Activated T-helper 2 cell treated with anti-CD3 and anti-CD28 coated beads, Interferon-gamma antibody, Interleukin-2, Interleukin-4, amounts not matched to agents 10 μg/mL and 5 μg/mL and 100 μg/mL, durations not matched to agents 14 hours and 24 hours and 36 hours (primary cell): ENCODE results near the gene KCNMB4. TPM values are rescaled to one million over a fixed set of nuclear protein-coding genes. Genes with fewer than 3 reads are reported as not detected.
A peak's percentile ranks its signal among the peaks of the same experiment; 100 is the strongest.

Experiments used
- DNase-seq: peaks from one replicate; pipeline ENCODE4 v3.0.0; 2021; ENCODE audit warnings: low spot score
- H3K27ac Mint-ChIP-seq: one replicate; pipeline ENCODE4 v1.8.0; 2021; ENCODE audit warnings: mixed read lengths
- H3K27me3 Mint-ChIP-seq: one replicate; pipeline ENCODE4 v1.8.0; 2021; ENCODE audit warnings: low read depth, mixed read lengths
- H3K36me3 Mint-ChIP-seq: one replicate; pipeline ENCODE4 v1.8.0; 2021; ENCODE audit warnings: low read depth, mixed read lengths
- H3K4me1 Mint-ChIP-seq: one replicate; pipeline ENCODE4 v1.8.0; 2021; ENCODE audit warnings: low read depth, mixed read lengths
- H3K4me3 Mint-ChIP-seq: one replicate; pipeline ENCODE4 v1.8.0; 2021; ENCODE audit warnings: low read depth, mild to moderate bottlenecking, moderate library complexity, mixed read lengths
- H3K9me3 Mint-ChIP-seq: one replicate; pipeline ENCODE4 v1.8.0; 2021; ENCODE audit warnings: mixed read lengths
- intact Hi-C: fragments of 100-400 bp; cut with micrococcal nuclease; formaldehyde crosslinking; loops from one replicate; pipeline ENCODE4 v1.15.1; 2023
- total RNA-seq: library from RNA; stranded (reverse); gene quantifications from 2 replicates; pipeline ENCODE4 v1.2.3, GENCODE V29; 2022

The KCNMB4 gene, protein sequence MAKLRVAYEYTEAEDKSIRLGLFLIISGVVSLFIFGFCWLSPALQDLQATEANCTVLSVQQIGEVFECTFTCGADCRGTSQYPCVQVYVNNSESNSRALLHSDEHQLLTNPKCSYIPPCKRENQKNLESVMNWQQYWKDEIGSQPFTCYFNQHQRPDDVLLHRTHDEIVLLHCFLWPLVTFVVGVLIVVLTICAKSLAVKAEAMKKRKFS
- 0.37 and 0.55 TPM in 2 replicates for total RNA-seq

DNA sequence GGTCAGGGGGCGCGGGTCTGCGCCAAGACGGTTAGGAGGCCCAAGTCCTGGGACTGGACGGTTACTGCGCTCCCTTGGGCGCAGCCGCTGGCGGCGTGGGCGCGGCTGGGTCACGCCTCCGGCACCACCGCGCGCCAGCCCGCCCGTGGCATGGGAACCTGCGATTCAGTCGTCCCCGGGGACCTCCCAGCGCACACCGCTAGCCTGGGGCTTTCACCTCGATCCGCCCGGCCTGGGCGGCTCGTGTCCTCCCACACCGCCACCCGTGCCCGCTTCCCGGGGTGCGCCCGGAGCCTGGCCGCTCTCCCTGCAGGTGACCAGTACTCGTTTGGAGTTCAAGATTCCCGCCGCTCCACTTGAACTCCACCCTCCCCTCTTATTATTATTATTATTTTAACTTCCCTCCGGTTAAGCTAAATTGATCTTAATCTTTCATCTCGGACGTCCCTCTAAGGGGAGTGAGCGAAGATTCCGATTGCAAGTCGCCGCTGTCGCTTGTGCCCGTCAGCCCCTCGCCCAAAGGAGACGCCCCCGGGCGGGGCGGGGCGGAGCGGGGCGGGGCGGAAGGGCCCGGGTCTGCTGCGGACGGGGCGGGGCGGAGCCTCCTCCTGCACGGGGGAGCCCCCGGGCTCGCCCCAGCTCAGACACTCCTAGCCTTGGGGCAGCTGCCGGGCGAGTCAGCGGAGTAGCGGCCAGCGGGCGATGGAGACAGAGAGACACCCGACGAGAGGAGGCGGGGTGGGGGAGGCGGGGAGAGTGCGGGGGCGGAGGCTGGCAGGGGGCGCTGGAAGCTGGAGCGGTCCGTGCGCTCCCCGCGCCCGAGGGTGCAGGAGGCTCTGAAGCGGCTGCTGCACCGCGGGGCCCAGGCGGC, at the start of gene KCNMB4:
Gene KCNMB4, plus strand, starts transcription at position 643 of the 871 bp plus-strand sequence. CDS start 445 bp downstream, outside the sequence.
- no peaks in the 10 kb centered on the region for H3K36me3 Mint-ChIP-seq
- no peaks in the 10 kb centered on the region for H3K9me3 Mint-ChIP-seq
- intact Hi-C loops, result loop anchor here (1.0 to 10.0 kb wide), 3 partner anchors 123 to 1319 kb away; partner anchors contain the start of genes CNOT2, RAB3IP and TMEM19
- peak within 1 kb of the TSS; percentile 87 for H3K4me3 Mint-ChIP-seq
- peaks cover 21% of the 10 kb centered on the region for H3K4me1 Mint-ChIP-seq
- peaks cover 33% of the 10 kb centered on the region for H3K27me3 Mint-ChIP-seq
- H3K27ac Mint-ChIP-seq, result no peak within 1 kb of the TSS
- DNase-seq, result peak; percentile 68

DNA sequence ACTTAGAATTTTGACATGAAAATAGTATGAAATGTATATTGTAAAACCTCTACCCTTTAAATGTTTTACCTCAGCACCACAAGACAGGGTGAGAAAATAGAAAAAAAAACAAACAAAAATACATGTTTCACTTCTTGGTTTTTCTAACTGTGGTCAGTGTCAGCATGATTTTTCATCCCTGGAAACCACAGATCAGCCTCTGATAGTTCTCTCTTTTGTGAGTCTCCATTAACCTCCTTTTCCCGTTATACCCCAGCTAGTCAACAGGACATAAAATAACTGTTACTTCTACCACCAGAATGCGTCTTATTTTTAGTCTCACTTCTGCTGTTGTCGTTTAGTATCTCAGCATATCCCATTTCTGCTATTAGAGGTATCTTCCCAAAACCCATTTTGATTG, 48.3 kb upstream of the KCNMB4 start:
- Mint-ChIP-seq H3K36me3 (peaks cover 25% of the 10 kb centered on the region), H3K9me3 (no peaks in the 10 kb centered on the region), H3K27me3 (no peaks in the 10 kb centered on the region), H3K4me1 (peaks cover 21% of the 10 kb centered on the region), H3K4me3 (no peak overlapping the region), H3K27ac (no peak overlapping the region)
- intact Hi-C loops, result loop anchor here (5.0 kb wide), 1 partner anchor 75 kb away; the partner anchor contains the start of gene CNOT2
- no peak for DNase-seq

DNA sequence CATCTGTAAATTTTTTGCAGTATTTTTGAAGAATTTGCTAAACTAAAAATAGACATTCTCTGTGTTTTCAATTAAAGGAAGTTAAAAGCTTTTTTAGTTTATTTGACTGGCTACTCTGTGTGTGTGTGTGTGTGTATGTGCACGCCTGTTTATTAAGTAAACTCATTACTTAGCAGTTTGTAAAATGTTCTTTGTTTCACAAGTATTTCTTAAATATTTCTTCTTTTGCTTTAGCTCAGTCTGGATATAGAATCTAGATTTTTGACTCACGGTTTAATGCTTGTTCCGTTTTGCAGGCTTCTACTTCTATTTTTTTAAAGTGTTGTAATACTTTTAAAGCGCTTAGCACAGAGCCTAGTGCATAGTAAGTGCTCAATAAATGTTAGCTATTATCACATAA, 46.5 kb upstream of the KCNMB4 start:
- no peak overlapping the region for H3K27ac Mint-ChIP-seq
- peaks cover 19% of the 10 kb centered on the region for H3K4me1 Mint-ChIP-seq
- peaks cover 27% of the 10 kb centered on the region for H3K36me3 Mint-ChIP-seq
- no peak overlapping the region for H3K4me3 Mint-ChIP-seq
- H3K27me3 Mint-ChIP-seq, result no peaks in the 10 kb centered on the region
- DNase-seq, result no peak
- no peaks in the 10 kb centered on the region for H3K9me3 Mint-ChIP-seq
- intact Hi-C loops, result loop anchor here (5.0 kb wide), 1 partner anchor 77 kb away; the partner anchor contains the start of gene CNOT2

DNA sequence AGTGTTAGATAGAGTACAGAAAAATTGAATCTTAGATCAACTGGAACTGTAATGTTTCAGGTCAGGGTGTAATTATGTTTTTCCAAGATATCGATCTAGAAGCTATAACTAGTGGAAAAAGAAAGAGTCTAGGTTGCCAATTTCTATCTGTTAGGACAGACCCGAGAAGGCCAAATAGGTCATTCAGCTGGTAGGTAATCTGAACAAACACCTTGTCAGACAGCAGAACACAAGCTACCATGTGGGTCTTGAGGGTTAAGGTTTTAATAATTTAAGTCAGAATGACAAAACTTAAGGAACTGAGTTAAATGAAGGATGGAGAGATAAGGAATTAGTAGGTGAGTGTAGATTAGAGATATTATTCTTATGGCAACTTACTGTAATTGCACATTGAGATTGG, 44.9 kb upstream of the KCNMB4 start:
- intact Hi-C loops, result no loop called here
- Mint-ChIP-seq H3K4me3 (no peak overlapping the region), H3K9me3 (no peaks in the 10 kb centered on the region), H3K4me1 (peaks cover 14% of the 10 kb centered on the region), H3K27ac (no peak overlapping the region), H3K36me3 (peaks cover 31% of the 10 kb centered on the region), H3K27me3 (no peaks in the 10 kb centered on the region)
- DNase-seq, result no peak

DNA sequence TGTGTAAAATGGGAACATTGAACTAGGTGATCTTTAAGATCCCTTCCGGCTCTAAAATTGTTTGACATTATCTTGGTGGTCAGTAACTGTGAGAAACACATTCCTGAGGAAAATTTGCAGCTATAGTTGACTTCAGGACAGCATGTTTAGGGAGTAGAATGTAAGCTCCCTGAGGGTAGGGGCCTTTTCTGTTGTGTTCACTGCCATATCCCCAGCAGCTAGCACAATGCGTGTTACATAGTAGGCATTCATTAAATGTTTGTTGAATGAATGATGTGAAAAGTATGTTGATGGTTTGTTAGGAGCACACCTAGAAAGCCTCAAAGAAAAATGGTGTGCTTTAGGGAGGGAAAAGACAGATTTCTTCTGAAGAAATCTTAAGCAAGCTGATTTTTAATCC, 38.5 kb upstream of the KCNMB4 start:
- H3K9me3 Mint-ChIP-seq, result peaks cover 5% of the 10 kb centered on the region
- H3K4me3 Mint-ChIP-seq, result no peak overlapping the region
- no peak for DNase-seq
- no peak overlapping the region for H3K27ac Mint-ChIP-seq
- H3K4me1 Mint-ChIP-seq, result peaks cover 6% of the 10 kb centered on the region
- H3K36me3 Mint-ChIP-seq, result peaks cover 52% of the 10 kb centered on the region
- H3K27me3 Mint-ChIP-seq, result no peaks in the 10 kb centered on the region
- intact Hi-C loops, result no loop called here

DNA sequence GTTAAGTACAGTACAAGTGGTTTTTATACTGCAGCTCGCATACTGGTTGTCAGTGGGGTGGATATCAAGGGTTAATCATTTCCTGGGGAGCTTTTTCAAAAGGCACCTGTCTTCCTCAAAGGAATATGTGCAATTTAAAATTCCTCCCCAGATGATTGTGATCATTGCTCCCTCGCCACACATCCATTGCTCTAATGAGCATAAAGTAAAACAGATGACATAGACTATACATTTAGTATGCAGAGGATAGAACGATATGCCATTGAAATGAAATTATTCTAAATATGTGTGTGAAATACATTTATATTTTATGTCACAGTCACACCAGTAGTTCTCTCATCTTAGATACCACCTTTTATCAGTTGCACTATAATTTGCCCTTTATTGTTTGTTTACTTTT, 36.4 kb upstream of the KCNMB4 start:
- Mint-ChIP-seq H3K27ac (no peak overlapping the region), H3K27me3 (no peaks in the 10 kb centered on the region), H3K9me3 (peaks cover 5% of the 10 kb centered on the region), H3K4me3 (no peak overlapping the region), H3K36me3 (peaks cover 44% of the 10 kb centered on the region), H3K4me1 (peaks cover 7% of the 10 kb centered on the region)
- DNase-seq, result no peak
- intact Hi-C loops, result no loop called here

DNA sequence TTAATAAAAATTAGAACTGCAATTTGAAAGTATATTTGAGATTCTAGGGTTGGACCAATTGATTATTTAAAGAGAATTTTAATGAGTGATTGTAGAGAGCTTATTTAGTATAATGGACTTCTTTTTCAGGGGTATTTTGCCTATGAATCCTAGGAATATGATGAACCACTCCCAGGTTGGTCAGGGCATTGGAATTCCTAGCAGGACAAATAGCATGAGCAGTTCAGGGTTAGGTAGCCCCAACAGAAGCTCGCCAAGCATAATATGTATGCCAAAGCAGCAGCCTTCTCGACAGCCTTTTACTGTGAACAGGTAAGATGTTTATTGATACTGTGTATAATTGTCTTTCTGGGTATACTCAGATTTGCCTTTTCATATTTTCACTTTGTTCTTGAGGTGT, 35.9 kb upstream of the KCNMB4 start:
- H3K36me3 Mint-ChIP-seq, result peaks cover 44% of the 10 kb centered on the region
- no peak for DNase-seq
- no peak overlapping the region for H3K27ac Mint-ChIP-seq
- peaks cover 5% of the 10 kb centered on the region for H3K9me3 Mint-ChIP-seq
- H3K4me3 Mint-ChIP-seq, result no peak overlapping the region
- peaks cover 7% of the 10 kb centered on the region for H3K4me1 Mint-ChIP-seq
- H3K27me3 Mint-ChIP-seq, result no peaks in the 10 kb centered on the region
- intact Hi-C loops, result no loop called here

DNA sequence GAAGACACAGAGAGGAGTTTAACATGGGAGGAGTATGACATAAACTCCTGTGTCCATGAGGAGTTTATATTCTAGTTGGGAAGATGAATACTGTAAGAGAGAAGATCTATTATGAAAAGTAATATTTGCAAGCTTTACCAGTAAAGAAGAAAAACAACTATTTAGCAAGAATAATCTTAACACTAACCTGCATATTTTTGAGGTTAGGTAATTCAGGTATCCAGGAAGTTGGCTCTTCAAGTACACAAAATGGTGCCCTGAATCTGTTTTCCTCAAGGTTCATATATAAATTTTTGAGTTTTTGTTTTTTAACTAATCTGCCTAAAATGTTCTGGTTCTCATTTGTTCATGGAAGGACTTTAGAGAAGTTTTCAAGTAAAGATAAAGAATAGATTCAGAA, 33.9 kb upstream of the KCNMB4 start:
- H3K9me3 Mint-ChIP-seq, result peaks cover under 1% of the 10 kb centered on the region
- intact Hi-C loops, result no loop called here
- DNase-seq, result no peak
- peaks cover 46% of the 10 kb centered on the region for H3K36me3 Mint-ChIP-seq
- no peak overlapping the region for H3K27ac Mint-ChIP-seq
- no peak overlapping the region for H3K4me3 Mint-ChIP-seq
- no peaks in the 10 kb centered on the region for H3K27me3 Mint-ChIP-seq
- H3K4me1 Mint-ChIP-seq, result peaks cover 5% of the 10 kb centered on the region

DNA sequence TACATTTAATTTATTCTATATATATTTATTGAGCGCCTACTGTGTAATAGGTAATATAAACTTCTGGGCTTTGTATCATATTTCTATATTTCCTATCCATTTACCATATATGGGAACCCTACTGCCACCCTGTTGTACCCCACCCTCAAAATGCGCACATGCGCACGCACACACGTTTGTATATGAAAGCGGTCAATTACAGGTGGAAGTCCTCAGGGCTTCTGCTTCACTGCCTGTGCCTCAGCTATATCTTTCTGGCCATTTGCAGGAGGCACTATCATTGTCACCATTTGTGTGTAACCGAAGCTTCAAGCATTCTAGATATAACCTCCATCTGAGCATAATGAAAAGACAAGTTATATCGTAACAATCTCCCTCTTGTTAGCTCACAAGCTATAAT, 31.3 kb upstream of the KCNMB4 start:
- Mint-ChIP-seq H3K27me3 (no peaks in the 10 kb centered on the region), H3K9me3 (no peaks in the 10 kb centered on the region), H3K4me1 (peaks cover 3% of the 10 kb centered on the region), H3K27ac (no peak overlapping the region), H3K36me3 (peaks cover 48% of the 10 kb centered on the region), H3K4me3 (no peak overlapping the region)
- intact Hi-C loops, result no loop called here
- DNase-seq, result no peak

DNA sequence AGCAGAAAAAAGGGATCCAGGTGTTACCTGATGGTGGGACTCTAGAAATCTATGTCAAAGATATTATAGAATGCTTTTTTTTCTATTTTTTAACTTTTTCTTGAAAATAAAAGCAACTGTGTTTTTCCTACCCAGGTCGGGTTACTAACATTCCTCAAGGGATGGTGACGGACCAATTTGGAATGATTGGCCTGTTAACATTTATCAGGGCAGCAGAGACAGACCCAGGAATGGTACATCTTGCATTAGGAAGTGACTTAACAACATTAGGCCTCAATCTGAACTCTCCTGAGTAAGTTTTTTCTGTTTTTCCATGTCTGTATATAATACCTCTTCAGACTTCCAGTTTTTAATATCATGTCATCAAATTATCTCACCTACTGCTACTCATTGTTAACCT, 27.6 kb upstream of the KCNMB4 start:
- peaks cover 2% of the 10 kb centered on the region for H3K4me1 Mint-ChIP-seq
- H3K27me3 Mint-ChIP-seq, result no peaks in the 10 kb centered on the region
- H3K27ac Mint-ChIP-seq, result no peak overlapping the region
- H3K4me3 Mint-ChIP-seq, result no peak overlapping the region
- DNase-seq, result no peak
- H3K9me3 Mint-ChIP-seq, result no peaks in the 10 kb centered on the region
- peaks cover 59% of the 10 kb centered on the region for H3K36me3 Mint-ChIP-seq
- intact Hi-C loops, result no loop called here

DNA sequence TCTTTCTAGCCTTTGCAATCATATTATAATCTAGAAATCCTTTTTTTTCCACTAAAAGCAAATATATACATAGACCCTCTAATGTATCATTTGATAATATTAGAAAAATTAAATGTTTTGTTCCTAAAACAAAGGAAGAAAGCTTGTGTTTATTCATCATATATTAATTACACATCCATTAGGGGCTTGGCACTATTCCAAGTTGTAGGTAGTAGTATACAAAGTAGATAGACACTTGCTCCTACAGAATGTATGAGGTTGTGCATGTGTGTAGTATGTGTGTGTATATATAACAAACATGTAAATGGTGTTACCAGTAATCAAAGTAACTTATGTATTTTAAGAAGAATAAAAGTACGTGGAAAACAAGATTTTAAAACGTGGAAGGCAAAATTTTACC, 15.0 kb upstream of the KCNMB4 start:
- Mint-ChIP-seq H3K27me3 (no peaks in the 10 kb centered on the region), H3K4me3 (no peak overlapping the region), H3K9me3 (no peaks in the 10 kb centered on the region), H3K36me3 (peaks cover 34% of the 10 kb centered on the region), H3K4me1 (no peaks in the 10 kb centered on the region), H3K27ac (no peak overlapping the region)
- DNase-seq, result no peak
- intact Hi-C loops, result no loop called here

DNA sequence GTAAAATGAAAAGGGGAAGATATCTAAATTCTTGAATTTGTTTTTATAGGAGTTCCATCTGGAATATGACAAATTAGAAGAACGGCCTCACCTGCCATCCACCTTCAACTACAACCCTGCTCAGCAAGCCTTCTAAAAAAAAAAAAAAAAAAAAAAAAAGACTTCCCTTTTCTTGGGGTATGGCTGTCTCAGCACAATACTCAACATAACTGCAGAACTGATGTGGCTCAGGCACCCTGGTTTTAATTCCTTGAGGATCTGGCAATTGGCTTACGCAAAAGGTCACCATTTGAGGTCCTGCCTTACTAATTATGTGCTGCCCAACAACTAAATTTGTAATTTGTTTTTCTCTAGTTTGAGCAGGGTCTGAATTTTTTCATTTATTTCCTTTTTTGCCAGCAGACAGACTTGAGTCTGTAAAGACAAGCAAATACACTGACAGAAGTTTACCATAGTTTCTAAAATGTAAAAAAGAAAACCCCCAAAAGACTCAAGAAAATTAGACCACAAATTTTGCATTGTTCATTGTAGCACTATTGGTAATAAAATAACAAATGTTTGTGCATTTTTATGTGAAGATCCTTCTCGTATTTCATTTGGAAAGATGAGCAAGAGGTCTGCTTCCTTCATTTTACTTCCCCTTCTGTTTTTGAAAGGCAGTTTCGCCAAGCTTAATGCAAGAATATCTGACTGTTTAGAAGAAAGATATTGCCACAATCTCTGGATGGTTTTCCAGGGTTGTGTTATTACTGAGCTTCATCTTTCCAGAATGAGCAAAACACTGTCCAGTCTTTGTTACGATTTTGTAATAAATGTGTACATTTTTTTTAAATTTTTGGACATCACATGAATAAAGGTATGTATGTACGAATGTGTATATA, 12.1 kb upstream of the KCNMB4 start:
- DNase-seq, result no peak
- H3K27ac Mint-ChIP-seq, result no peak overlapping the region
- H3K4me3 Mint-ChIP-seq, result no peak overlapping the region
- H3K27me3 Mint-ChIP-seq, result no peaks in the 10 kb centered on the region
- no peaks in the 10 kb centered on the region for H3K9me3 Mint-ChIP-seq
- intact Hi-C loops, result no loop called here
- H3K4me1 Mint-ChIP-seq, result no peaks in the 10 kb centered on the region
- H3K36me3 Mint-ChIP-seq, result peaks cover 24% of the 10 kb centered on the region
